PC-9 (cell line): Measurements from ENCODE around the gene LEUTX.
A peak's percentile ranks its signal among the peaks of the same experiment; 100 is the strongest.

Experiments used
- EZH2 ChIP-seq: fragments of 200-600 bp; sonication (generic); IDR thresholded peaks from 2 replicates; pipeline ENCODE4 v1.8.0; 2017; ENCODE audit warnings: antibody characterized with exemption, low read depth
- TF ChIP-seq, protein P1 (sequence below): fragments of 200-600 bp; sonication (generic); conservative IDR thresholded peaks from 2 replicates; pipeline ENCODE4 v1.6.1; 2017; ENCODE audit warnings: mixed run types, antibody characterized with exemption, mild to moderate bottlenecking, moderate library complexity

GRCh38 chr19:39765091-39766076 lies 13.3 kb upstream of the LEUTX start:
- TF ChIP-seq, protein P1, sequence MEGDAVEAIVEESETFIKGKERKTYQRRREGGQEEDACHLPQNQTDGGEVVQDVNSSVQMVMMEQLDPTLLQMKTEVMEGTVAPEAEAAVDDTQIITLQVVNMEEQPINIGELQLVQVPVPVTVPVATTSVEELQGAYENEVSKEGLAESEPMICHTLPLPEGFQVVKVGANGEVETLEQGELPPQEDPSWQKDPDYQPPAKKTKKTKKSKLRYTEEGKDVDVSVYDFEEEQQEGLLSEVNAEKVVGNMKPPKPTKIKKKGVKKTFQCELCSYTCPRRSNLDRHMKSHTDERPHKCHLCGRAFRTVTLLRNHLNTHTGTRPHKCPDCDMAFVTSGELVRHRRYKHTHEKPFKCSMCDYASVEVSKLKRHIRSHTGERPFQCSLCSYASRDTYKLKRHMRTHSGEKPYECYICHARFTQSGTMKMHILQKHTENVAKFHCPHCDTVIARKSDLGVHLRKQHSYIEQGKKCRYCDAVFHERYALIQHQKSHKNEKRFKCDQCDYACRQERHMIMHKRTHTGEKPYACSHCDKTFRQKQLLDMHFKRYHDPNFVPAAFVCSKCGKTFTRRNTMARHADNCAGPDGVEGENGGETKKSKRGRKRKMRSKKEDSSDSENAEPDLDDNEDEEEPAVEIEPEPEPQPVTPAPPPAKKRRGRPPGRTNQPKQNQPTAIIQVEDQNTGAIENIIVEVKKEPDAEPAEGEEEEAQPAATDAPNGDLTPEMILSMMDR, result peak; percentile 87
- no peak for TF ChIP-seq EZH2
